NCI-H2081 (cell line): ENCODE results near the gene BSPRY.

ENCODE experiments used
- DNase-seq, 2 experiments: peaks; one replicate each; lab custom pipeline; 2025; lab: John Stamatoyannopoulos, UW

The BSPRY gene

DNA sequence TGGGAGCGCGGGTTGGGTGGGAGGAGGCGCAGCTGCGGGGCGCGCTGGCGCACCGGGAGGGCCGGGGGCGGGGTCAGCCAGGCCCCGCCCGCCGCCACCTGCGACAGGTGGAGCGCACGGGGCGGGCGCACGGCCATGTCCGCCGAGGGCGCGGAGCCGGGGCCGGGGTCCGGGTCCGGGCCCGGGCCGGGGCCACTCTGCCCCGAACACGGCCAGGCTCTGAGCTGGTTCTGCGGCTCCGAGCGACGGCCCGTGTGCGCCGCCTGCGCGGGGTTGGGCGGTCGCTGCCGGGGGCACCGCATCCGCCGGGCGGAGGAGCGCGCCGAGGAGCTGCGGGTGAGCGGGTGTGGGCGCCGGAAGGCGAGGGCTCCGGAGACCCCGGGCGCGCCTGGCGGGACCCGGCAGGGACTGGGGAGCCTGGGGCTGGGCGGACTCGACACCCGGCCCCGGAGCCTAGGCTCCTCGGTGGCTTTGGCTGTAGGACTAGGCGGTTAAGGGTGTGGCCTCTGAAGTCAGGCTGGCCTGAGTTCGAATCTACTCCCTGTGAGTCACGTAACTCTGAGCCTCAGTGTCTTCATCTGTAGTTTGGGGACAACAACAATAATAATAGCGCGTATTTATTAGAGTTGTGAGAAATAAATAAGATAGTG lies at the start of gene BSPRY:
Gene BSPRY, plus strand, starts transcription at position 97 of the 650 bp plus-strand sequence. Its CDS starts 39 bp downstream, at position 136.
- DNase-seq: peak; percentile 26 to 55

DNA sequence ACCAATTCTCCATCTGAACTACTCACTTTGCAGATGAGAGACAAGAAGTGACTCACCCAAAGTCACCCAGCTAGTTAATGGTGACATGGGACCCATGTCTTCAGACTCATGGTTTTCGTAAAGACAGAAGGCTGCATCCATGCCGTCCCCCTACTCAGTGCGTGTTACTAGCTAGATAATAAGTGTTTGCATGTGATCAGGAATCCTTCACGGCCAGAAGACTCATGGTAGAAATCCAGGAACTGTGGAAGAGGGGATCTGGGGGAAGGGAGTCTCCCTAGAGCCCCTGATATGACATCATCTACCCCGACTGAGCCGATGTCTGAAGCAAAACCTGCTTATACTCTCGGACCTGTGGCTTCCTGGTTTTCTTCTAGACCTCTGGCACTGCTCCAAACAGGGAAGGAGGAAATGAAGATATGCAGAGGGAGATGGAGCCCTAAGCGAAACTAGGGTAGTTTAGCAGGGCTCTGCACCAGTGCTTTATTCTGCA lies 49.5 kb upstream of the BSPRY start:
- DNase-seq: no peak

DNA sequence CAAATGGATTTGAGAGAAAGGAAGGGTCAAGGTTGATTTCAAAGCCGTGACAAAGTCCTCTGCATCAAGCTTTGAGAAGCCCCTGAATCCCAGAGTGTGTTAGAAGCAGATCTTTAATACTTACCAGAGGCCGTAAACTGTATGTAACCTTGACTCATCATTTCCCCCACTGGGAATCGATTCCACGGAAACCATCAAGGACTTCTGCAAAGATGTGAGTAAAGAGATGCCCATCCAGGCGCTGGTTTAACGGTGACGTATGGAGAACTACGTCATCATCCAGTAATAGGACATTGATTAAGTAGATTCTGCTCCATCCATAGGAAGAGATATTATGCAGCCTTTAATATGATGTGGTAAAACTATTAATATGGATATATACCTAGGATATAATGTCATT lies 47.8 kb upstream of the BSPRY start:
- no peak for DNase-seq

DNA sequence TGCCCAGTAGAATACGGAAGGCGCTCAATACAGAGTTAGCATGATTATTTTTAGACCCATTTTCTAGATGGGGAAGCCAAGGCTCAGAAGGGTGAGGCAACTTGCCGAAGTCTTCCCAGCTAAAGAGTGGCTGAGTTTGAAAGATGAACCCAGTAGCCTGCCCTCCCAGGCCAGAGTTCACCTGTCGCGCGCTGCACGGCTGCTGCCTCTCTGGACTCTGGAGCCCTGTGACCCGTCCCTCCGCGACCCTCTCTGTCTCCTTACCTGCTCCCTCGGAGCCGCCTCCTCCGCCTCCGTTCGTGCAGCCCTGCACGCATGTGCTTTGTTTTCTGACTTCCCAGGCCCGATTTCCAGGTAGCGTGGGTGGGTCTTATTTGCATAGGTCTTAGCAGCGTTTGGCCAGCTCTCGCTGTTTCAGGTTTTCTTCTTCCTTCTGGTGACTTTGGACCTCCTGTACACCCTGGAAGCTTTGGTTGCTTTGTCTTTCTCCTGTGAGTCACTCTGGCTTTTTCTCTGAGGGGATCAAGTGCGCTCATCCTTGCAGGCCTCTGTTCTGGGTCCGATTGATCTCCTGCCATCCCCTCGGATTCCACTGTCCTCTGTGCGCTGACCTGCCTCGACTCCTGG lies 46.4 kb upstream of the BSPRY start, which contains the start of gene RNF183:
Gene RNF183, minus strand, starts transcription at position 585 of the 627 bp plus-strand sequence. CDS start 5,192 bp downstream, outside the sequence.
- no peak for DNase-seq

DNA sequence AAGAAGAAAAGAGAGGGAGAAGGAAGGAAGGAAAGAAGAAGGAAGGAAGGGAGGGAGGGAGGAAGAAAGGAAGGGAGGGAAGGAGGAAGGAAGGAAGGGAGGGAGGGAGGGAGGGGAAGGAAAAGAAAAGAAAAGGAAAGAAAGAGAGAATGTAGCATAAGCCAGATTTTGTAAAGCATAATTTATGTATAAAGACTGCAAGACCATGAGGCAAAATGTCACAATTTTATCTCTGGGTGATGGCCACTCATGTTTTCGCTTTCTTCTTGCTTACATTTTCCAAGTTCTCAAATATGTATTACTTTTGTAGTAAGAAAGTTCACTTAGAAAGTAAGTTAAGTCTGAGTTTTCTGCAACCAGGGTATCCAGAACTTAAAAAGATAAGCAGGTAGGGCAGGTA lies 42.8 kb upstream of the BSPRY start:
- DNase-seq: no peak

DNA sequence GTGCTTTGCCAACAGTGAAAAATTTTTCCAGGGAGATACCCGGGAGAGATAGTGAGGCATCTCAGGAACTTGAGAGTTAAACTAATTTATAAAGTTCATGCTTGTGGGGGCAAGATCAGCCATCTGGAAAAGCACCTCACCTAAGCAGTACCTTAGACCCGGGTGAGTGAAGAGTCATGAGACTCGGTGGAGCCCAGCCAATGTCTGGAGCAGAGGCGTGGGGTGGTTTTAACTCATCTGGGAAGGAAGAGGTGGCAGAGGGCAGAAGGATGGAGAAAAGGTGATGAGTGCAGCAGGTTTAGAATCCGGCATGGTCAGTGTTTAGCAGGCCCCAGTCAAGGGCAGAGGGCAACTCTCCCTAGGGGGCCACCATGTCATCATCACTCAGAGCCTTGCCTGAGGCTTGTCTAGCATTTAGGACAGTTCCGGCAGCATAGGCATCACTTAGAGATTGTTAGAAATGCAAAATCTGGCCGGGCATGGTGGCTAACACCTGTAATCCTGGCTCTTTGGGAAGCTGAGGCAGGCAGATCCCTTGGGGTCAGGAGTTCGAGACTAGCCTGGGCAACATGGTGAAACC lies 41.9 kb upstream of the BSPRY start:
- DNase-seq: no peak

DNA sequence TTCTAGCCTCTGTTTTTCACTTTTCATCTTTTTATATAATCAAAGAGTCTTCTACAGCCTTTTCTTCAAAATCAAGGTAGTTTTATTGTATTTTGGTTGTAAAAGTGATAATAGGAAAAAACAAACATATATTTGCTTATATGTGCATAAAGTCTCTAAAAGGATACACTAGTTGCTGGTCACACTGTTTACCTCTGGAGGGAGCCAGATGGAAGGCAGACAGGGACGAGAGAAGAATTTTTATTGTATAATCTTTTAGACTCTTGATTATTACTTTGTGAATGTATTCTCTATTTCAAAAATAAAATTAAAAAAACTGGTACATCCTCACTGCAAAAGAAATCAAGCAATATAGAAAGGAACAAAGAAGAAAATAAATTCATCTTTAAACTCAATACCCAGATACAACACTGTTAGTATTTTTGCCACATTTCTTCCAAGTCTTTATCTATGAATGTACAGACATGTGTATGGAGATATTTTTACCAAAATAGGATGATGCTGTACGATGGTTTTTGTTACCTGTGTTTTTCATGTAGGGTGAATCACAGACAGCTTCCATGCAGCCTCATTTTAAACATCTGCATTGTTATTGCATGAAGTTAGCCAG lies 40.0 kb upstream of the BSPRY start:
- peak in 1 of 2 experiments; percentile 44 for DNase-seq

DNA sequence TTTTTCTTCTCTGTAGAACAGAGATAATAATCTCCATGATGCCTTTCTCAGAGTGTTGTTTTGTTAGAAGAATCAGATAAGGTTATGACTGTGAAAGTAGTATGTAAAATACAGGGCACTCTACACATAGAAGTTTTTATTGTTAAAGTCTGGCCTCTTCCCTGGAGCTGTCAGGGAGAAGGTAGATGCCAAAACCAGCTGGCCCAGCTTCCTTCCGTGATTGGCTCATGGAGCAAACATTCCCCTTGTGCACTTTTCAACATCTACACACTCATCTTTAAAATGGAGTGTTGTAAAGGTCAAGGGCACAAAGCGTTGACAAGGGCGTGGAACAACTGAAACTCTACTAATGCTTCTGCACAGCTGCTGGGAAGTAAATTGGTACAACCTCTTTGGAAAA lies 38.8 kb upstream of the BSPRY start:
- no peak for DNase-seq

DNA sequence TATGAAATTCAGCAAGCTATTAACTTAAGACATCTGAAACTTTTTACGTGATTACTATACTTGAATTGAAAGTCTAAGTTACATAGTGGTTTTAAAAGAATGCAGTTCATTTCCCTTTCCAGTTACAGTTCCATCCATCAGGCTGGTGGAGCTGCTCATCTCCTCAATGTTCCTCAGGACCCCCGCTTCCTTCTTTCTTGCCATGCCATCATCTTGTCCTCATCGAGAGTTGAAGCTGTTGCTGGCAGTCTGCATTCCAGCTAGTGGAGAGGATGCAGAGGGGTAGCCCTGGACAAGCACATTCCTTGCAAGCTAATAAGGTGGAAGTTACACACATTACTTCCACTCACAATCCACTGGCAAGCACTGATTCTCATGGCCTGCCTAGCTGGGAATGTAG lies 37.4 kb upstream of the BSPRY start:
- no peak for DNase-seq

DNA sequence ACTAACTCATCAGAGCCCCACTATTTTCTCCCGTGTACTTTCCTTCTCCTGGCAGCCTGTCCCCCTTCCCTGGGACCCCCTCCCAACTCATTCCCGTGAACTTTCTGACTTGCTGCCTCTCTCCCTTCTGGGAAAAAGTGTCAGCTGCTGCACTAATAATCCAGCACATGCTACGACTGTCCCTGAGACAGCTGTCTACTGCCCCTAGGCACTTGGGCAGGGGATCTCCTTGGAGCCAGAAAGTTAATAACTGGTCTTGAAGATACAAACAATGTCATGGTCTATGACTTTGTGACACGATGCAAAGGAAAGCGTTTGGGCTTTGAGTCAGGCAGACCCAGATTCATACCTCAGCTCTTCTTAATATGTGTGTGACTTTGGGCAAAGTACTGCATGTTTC lies 36.1 kb upstream of the BSPRY start:
- DNase-seq: no peak

DNA sequence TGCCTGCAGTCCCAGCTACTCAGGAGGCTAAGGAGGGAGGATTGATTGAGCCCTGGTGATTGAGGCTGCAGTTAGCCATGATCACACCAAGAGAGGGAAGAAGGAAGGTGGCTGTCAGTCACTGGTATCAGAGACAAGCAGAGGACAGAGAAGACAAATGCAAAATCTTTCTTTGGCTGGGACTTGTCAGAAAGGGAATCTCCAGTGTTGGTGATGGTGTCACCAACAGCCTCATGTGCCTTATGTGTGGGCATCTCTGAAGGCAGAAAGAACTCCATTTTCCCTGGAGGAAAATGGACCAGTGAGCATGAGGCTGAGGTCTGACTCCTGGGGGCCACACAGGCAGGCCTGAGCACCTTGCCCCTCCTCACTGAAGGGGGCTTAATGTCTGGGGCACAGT lies 34.1 kb upstream of the BSPRY start:
- DNase-seq: no peak

DNA sequence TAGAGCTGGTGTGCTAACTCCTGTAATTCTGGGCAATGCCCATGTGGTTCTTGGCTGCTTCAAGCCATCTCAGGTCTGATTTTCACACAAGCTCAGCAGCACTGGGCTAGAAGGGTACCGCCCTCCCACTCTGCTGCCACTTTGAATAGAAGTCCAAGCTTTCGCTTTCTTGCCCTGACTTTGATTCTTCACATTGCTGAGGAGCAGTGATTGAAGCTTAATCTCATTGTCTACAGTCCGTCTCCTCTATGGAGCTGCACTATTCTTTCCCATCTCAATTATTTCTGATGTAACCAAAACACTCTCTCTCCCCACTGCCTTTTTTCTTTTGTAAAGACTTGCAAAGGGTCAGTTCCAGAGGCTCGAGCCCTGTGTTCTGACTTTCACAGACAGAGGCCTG lies 33.3 kb upstream of the BSPRY start:
- DNase-seq: no peak

DNA sequence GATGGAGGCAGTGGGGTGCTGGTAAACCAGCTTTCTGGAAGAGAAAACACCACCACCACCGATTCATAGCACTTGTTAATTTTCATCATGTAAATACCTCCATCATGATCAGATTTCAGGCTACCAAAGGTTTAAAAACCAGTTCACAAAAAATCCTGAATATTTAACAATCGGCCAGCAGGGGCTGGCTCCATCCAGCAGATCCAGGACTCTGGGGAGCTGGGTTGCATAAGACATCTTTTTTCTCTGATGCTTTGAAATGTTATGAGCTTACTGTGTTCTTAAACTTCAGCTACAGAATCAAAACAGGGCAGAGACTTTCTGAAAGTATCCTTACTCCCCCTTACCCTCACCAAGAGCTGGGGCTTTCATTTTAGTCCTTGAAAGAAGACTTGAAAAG lies 31.6 kb upstream of the BSPRY start:
- DNase-seq: no peak

DNA sequence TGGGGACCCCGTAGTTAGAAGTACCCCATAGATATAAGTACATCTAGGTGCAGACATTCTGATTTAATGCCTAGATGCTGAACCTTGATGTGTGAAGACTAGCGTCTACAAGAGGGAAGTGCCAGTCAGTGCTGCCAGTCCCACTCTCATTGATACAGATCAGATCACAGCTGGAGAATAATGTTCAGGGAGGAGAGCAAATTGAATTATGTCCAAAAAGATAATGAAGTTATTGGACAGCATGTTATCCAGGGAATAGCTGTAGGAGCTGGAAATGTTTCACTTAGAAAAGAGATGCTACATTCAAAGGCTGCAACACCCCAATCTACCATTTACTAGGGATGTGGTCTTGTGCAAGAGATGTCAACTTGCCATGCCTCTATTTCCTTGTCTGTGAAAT lies 30.3 kb upstream of the BSPRY start:
- DNase-seq: no peak

DNA sequence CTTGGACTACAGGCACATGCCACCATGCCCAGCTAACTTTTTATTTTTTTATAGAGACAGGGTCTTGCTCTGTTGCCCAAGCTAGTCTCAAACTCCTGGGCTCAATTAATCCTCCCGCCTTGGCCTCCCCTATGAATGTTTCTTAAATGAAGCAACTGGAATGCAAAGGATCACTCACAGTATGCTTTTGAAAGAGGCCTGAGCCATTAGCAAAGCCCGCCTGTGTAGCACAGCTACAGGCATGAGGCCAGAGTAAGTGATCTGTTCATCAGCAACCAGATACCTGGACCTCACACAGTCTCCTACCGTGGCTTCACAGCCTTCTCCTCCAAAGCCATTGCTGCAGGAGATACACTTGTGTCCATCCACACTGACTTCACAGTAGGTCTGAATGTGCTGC lies 29.3 kb upstream of the BSPRY start:
- no peak for DNase-seq

DNA sequence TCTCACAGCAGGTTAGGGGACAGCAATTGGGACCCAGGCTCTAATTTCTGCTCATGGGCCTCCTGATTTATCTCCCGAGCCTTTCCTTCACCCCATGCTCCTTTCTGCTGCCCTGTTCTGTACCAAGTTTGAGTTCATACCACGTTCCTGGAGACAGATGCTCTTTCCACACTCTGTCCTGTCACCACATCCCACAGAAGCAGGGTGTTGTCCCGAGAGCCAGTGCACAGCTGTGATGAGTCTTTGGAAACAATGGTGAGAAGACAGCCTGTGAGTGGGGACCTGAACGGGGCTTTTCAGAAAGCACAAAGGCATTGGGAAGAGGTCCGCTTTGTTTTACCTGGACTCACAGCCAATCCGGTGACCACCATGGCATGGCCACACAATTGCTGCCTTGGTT lies 26.7 kb upstream of the BSPRY start:
- DNase-seq: no peak

DNA sequence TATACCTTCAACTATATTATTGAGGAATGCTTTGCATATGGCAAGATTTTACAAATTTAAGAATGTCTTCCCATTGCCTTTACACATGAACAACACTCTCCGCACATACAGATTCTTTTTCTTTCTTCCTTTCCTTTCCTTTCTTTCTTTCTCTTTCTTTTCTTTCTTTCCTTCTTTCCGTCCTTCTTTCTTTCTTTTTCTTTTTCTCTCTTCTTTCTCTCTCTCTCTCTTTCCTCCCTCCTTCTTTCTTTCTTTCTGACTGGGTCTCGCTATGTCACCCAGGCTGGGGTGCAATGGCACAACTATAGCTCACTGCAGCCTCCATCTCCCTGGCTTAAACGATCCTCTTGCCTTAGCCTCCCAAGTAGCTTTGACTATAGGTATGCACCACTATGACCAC lies 23.1 kb upstream of the BSPRY start:
- DNase-seq: no peak

DNA sequence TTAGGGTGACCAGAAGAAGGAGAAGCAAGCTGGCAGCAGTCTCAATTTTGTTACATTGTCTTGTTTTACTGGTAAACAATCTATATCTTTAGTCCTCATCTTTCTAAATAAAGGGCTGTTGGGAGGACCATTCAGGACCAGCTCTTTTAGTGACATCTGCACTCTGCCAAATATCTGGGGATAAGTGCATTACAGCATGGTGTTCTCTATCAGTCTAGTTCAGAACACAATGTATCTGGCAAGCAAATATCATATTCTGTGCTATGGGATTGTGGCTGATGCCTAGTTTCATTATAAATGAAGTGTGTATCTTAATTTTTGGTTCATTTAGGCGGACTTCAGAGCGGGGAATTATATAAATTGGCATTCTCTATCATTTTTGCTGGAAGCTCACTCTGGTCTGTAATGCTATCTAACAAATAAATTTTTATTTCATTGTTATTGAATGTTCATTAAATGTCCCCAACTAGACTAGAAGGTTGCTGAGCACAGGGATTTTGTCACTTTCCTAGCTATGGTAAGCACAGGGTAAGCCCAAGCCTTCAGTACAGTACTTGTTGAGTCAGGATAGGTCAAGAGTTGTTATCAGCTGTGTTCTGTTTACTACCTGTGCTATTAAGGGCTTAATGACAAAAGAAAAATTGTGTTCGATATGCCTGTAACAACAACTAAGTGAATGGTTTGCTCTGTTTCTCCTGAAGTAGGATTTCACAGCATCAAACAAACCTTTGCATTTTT lies 21.1 kb upstream of the BSPRY start:
- DNase-seq: no peak

DNA sequence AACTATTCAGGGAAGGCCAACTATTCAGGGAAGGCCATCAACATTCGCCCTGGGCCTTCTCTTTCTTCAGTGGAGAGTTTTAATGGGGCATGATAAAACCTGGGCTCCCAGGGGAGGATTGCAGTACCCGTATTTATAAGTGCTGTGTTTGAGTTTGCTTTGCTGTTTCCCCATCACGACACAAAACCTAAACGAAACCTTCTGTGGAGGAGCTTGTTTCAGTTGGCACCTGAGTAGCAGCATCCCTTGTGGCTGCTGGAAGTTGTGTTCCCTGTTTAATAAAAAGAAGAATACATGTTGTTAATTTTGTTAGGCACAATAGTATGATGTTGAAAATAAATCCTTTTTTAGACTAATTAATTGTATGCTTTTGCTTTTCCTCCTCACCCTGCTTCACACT lies 17.6 kb upstream of the BSPRY start:
- DNase-seq: no peak

DNA sequence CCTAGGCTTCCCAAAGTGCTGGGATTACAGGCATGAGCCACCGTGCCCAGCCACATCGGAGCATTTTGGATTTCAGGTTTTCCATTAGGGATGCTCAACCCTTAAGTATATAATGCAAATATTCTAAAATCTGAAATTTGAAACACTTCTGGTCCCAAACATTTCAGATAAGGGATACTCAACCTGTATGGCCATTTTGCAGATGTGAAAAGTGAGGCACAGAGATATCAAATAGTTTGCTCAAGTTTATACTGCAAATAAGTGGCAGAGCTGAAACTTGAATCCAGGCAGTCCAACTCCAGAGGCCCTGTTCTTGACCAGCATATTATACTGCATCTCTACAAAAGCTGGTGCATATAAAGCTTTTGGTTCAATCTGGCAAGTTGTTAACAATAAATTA lies 11.6 kb upstream of the BSPRY start:
- no peak for DNase-seq

DNA sequence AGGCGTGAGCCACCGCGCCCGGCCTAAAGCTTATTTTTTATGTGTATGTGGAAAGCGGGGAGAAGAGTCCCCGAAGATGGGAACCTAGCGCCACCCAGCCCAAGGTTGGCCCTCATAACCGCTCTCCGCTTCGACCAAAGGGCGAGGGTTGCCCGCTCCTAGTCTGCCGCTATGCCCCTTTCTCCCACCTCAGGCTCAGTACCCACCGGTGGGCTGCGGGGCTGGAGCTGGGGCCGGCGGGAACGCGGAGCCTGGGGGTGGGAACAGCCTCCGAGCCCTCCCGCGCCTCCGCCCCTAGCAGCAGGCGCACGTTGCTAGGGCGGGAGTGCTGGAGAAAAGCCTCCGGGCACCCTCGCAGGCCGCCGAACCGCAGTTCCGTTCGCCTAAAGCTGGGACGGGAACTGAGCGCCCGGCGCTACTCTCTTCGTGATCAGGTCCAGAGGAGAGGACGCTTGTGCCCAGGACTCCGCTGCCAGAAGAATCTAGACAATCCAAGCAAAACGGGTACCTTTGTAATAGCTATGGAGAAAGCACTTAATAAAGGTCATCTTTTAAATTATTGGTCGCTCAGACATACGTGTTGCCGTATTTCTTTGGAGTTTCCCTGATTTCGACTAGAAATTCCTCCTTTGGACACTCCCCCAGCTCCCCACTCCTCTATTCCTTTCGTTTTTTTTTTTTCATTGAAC lies 9.2 kb upstream of the BSPRY start, which contains the start of gene WDR31:
Gene WDR31, minus strand, starts transcription at position 265 of the 689 bp plus-strand sequence. CDS start 8,253 bp downstream, outside the sequence.
- peak; percentile 88 to 90 for DNase-seq
